GM12864 (cell line): ENCODE measurements around the gene FOXP2.
"Not testable (repeated sequence)": the region's sequence is repeated elsewhere in the genome, so short reads cannot be mapped to it uniquely, and the experiment has no call there.

ENCODE experiments used
- DNase-seq: peaks from one replicate; pipeline ENCODE4 v3.0.0-alpha.2; 2011; ENCODE audit warnings: low read depth
- H3K4me3 ChIP-seq: 2 replicates; pipeline ENCODE4 v1.5.1; 2011; ENCODE audit warnings: mild to moderate bottlenecking, low read depth, low read length, control low read depth
- CTCF ChIP-seq: IDR thresholded peaks from 2 replicates; pipeline ENCODE4 v1.5.1; 2011; ENCODE audit warnings: low read depth, mild to moderate bottlenecking, moderate library complexity, low read length, control low read depth, inconsistent platforms; ENCODE audit errors: missing control alignments

Gene FOXP2

DNA sequence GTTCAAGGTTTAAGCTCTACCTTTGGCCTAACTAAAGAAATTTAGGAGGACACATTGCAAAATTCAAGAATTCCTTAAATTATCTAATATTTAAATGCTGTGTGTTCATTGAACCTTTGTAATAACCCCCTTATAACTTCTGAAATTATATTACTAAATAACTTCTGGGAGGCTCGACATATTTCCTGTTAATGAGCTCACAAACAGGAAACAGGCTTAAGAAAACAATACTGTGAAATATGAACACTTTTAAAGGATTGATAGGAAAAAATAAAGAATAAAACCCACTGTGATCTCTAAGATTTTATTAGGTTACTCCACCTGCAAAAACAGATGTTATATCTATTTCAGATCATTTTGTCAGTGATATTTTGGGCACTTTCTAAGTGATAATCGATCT is 74.1 kb downstream of the FOXP2 start:
- TF ChIP-seq CTCF, result no peak
- no peak for DNase-seq
- no peak overlapping the region for H3K4me3 ChIP-seq

DNA sequence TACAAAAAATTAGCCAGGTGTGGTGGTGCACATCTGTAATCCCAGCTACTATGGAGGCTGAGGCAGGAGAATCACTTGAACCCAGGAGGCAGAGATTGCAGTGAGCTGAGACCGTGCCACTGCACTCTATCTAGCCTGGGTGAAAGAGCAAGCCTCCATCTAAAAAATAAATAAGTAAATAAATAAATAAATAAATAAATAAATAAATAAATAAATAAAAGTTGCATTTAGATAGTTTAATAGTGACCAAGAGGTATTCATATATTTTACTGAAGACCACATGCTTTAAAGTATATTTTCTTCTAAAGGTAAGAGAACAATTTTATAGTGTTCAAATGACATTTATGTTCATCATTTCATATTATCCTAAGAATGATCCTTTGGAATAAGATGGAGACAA is 82.9 kb downstream of the FOXP2 start:
- not testable (repeated sequence) for DNase-seq, H3K4me3 ChIP-seq

DNA sequence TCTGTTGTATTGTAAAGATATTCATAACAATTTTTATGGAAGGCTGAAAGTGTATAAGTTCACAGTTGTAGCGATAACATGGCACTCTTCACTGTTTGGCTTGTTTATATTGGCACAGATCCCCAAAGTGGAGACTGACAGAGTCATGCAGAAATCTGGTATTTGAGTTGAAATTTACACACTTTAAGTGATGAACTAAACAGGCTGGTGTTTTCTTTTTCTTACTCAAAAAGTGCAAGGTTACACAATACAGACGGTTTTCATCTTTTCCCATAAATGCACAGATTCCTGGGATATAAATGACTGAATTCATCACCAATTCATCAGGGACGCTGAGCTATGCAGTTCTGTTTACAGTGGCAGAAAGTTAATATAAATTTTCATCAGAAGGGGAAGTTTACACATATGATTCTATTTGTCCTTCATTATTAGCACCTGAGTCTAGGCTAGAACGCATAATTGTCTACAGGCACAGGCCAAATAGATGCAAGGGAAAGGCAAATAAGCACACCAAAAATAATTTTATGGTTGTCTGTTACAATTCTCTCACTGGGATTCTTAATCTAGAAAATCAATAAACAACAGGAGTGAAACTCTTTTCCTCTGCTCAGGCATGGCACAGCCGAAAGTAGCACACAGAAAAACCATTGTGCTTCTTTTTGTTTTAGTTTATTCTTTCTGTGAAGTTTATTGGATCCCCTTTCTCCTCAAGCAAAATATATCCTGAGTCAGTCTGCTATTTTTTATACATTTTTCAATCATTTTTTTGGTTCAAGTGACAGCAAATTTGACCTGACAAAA is 88.0 kb downstream of the FOXP2 start:
- no peak for TF ChIP-seq CTCF
- H3K4me3 ChIP-seq, result no peak overlapping the region

GRCh38 chr7:114504586-114504985 is 90.0 kb downstream of the FOXP2 start:
- TF ChIP-seq CTCF, result no peak
- H3K4me3 ChIP-seq, result no peak overlapping the region
- DNase-seq, result no peak

More for the DNA sequence above, 88.0 kb downstream of the FOXP2 start:
- DNase-seq, result no peak

DNA sequence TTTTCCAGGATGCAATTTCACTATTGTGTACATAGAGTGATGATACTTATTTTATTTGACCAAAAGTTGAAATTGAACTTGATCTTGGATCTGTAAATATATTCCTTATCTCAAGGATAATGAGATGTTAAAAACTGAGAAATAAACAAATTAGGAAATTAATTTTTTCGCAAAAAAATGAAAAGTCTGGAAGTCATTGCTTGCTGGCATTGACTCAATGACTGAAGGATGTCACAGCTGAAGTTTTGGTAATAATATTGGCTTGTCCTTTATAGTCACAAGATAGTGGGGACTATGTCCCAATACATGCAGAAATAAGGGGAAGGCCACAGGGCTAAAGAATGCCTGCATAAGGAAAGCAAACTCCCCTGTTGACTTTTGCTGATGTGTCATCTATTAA is 92.8 kb downstream of the FOXP2 start:
- no peak overlapping the region for H3K4me3 ChIP-seq
- no peak for DNase-seq
- no peak for TF ChIP-seq CTCF

DNA sequence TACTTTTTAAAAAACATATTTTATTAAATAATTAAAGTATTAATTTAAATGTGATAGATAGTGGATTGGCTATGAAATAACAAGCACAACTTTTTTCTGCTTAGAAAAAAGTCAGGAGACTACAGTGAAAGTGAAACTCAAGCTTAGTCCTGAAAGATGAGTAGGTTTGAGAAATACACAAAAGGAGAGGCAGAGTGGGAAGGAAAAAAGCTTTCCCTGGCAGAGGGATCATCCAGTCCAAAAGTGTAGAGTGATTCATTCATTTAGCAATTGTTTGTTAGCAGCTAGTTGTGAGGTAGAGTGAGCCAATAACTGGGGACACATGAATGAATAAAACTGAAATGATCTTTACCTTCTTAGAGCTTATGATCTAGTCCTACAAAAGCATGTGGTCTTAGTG is 93.5 kb downstream of the FOXP2 start:
- no peak for TF ChIP-seq CTCF
- H3K4me3 ChIP-seq, result no peak overlapping the region
- DNase-seq, result no peak

- not testable (repeated sequence) for DNase-seq
These were observed 96.2 kb downstream of the FOXP2 start for GRCh38 chr7:114510824-114511223.

GRCh38 chr7:114519240-114519639 is 104.6 kb downstream of the FOXP2 start:
- no peak for TF ChIP-seq CTCF
- no peak for DNase-seq
- no peak overlapping the region for H3K4me3 ChIP-seq

More at GRCh38 chr7:114510824-114511223, 96.2 kb downstream of the FOXP2 start:
- H3K4me3 ChIP-seq, result not testable (repeated sequence)
